G401 (cell line): ENCODE data around the gene NLGN1. TPM values are rescaled to one million over a fixed set of nuclear protein-coding genes. Genes with fewer than 3 reads are reported as not detected.

Source experiments
- DNase-seq: peaks from one replicate; pipeline ENCODE4 v3.0.0-alpha.2; 2015; ENCODE audit warnings: low spot score
- in situ Hi-C: cut with HindIII; loops from 2 replicates; pipeline ENCODE4 v1.10.0; 2016; ENCODE audit warnings: low sequenced_read_pairs, mixed read lengths
- total RNA-seq: library from RNA; depleted of rRNA; stranded (reverse); fragments of >200 nt; shearing (Covaris generic); gene quantifications from 2 replicates; pipeline ENCODE4 v1.2.3, GENCODE V29; 2014

The NLGN1 gene
- total RNA-seq, 1 experiment from 2014 or later, result 11.2 TPM

GRCh38 chr3:174315225-174315624 is 917.7 kb downstream of the NLGN1 start:
- no peak for DNase-seq

GRCh38 chr3:174317005-174317404 is 919.5 kb downstream of the NLGN1 start:
- no peak for DNase-seq
- in situ Hi-C loops, result no loop called here

More at GRCh38 chr3:174315225-174315624, 917.7 kb downstream of the NLGN1 start:
- in situ Hi-C loops, result no loop called here

GRCh38 chr3:174318181-174318580 is 920.6 kb downstream of the NLGN1 start:
- DNase-seq, result no peak
- in situ Hi-C loops, result no loop called here

- no peak for DNase-seq
- in situ Hi-C loops, result no loop called here
These were observed 924.0 kb downstream of the NLGN1 start for GRCh38 chr3:174321548-174321947.

GRCh38 chr3:174322789-174323188 is 925.2 kb downstream of the NLGN1 start:
- no peak for DNase-seq
- in situ Hi-C loops, result no loop called here

GRCh38 chr3:174325171-174325570 is 927.6 kb downstream of the NLGN1 start:
- peak; percentile 41 for DNase-seq
- in situ Hi-C loops, result no loop called here

GRCh38 chr3:174325834-174326700 is 928.5 kb downstream of the NLGN1 start:
- peak; percentile 19 for DNase-seq
- in situ Hi-C loops, result no loop called here

- DNase-seq, result no peak
- in situ Hi-C loops, result no loop called here
These were observed 931.8 kb downstream of the NLGN1 start for GRCh38 chr3:174329321-174329720.

- DNase-seq, result no peak
- in situ Hi-C loops, result no loop called here
These were observed 932.8 kb downstream of the NLGN1 start for GRCh38 chr3:174330303-174330702.

- in situ Hi-C loops, result no loop called here
- no peak for DNase-seq
These were observed 933.7 kb downstream of the NLGN1 start for GRCh38 chr3:174331095-174331800.

GRCh38 chr3:174332391-174332790 is 934.8 kb downstream of the NLGN1 start:
- in situ Hi-C loops, result no loop called here
- no peak for DNase-seq

GRCh38 chr3:174333640-174334039 is 936.1 kb downstream of the NLGN1 start:
- DNase-seq, result no peak
- in situ Hi-C loops, result no loop called here

GRCh38 chr3:174334111-174334510 is 936.6 kb downstream of the NLGN1 start:
- DNase-seq, result no peak
- in situ Hi-C loops, result no loop called here

GRCh38 chr3:174335324-174335723 is 937.8 kb downstream of the NLGN1 start:
- DNase-seq, result no peak
- in situ Hi-C loops, result no loop called here

GRCh38 chr3:174335910-174336309 is 938.4 kb downstream of the NLGN1 start:
- no peak for DNase-seq
- in situ Hi-C loops, result no loop called here
